Measurements from ENCODE around the gene KRT5.

The KRT5 gene

GRCh38 chr12:52487211-52487610 is 33.0 kb downstream of the KRT5 start:
- peaks cover 26 to 49% of the 10 kb centered on the region in 2 donors for H3K27me3 Mint-ChIP-seq
- peaks cover 9 to 13% of the 10 kb centered on the region in 2 donors for H3K9me3 Mint-ChIP-seq
- no peaks in the 10 kb centered on the region for H3K36me3 Mint-ChIP-seq
- no peak for DNase-seq
- ATAC-seq (replicated peaks), result no peak
- H3K4me3 Mint-ChIP-seq, result no peak overlapping the region
- no peaks in the 10 kb centered on the region for H3K4me1 Mint-ChIP-seq
- no peak overlapping the region for H3K27ac Mint-ChIP-seq

- no peaks in the 10 kb centered on the region for H3K4me1 Mint-ChIP-seq
- H3K4me3 Mint-ChIP-seq, result no peak overlapping the region
- no peak overlapping the region for H3K27ac Mint-ChIP-seq
- no peak for ATAC-seq (replicated peaks)
- peaks cover 22 to 41% of the 10 kb centered on the region in 2 donors for H3K27me3 Mint-ChIP-seq
- peaks cover 9 to 13% of the 10 kb centered on the region in 2 donors for H3K9me3 Mint-ChIP-seq
- no peaks in the 10 kb centered on the region for H3K36me3 Mint-ChIP-seq
- DNase-seq, result no peak
Observed at GRCh38 chr12:52486166-52487105, 33.8 kb downstream of the KRT5 start.

- peaks cover 22 to 36% of the 10 kb centered on the region in 2 donors for H3K27me3 Mint-ChIP-seq
- H3K9me3 Mint-ChIP-seq, result peaks cover 16 to 20% of the 10 kb centered on the region in 2 donors
- no peaks in the 10 kb centered on the region for H3K4me1 Mint-ChIP-seq
- H3K27ac Mint-ChIP-seq, result no peak overlapping the region
- ATAC-seq (replicated peaks) (no peak), DNase-seq (no peak)
- no peak overlapping the region for H3K4me3 Mint-ChIP-seq
- no peaks in the 10 kb centered on the region for H3K36me3 Mint-ChIP-seq
Observed at GRCh38 chr12:52480073-52480472, 40.1 kb downstream of the KRT5 start.

GRCh38 chr12:52477651-52478050 is 42.5 kb downstream of the KRT5 start:
- Mint-ChIP-seq H3K9me3 (peaks cover 11% of the 10 kb centered on the region in 2 donors), H3K4me1 (no peaks in the 10 kb centered on the region), H3K36me3 (no peaks in the 10 kb centered on the region), H3K4me3 (no peak overlapping the region), H3K27me3 (peaks cover 6 to 16% of the 10 kb centered on the region in 2 donors), H3K27ac (no peak overlapping the region)
- DNase-seq (no peak), ATAC-seq (replicated peaks) (no peak)

GRCh38 chr12:52474212-52474611 is 46.0 kb downstream of the KRT5 start:
- Mint-ChIP-seq H3K27ac (no peak overlapping the region), H3K9me3 (peaks cover 4 to 6% of the 10 kb centered on the region in 2 donors), H3K4me1 (no peaks in the 10 kb centered on the region), H3K36me3 (no peaks in the 10 kb centered on the region), H3K27me3 (peaks cover 4 to 6% of the 10 kb centered on the region in 2 donors), H3K4me3 (no peak overlapping the region)
- no peak for DNase-seq
- ATAC-seq (replicated peaks), result no peak

- Mint-ChIP-seq H3K4me1 (no peaks in the 10 kb centered on the region), H3K27ac (no peak within 1 kb of the TSS), H3K4me3 (no peak within 1 kb of the TSS), H3K9me3 (peaks cover 3 to 6% of the 10 kb centered on the region in 2 donors), H3K36me3 (no peaks in the 10 kb centered on the region), H3K27me3 (peaks cover 5 to 7% of the 10 kb centered on the region in 2 donors)
- DNase-seq (no peak), ATAC-seq (replicated peaks) (no peak)
Observed at GRCh38 chr12:52473768-52474167, 46.4 kb downstream of the KRT5 start, which contains the start of gene KRT6C. Gene KRT6C, minus strand, starts transcription at chr12:52473805. Its CDS starts 68 bp downstream, at chr12:52473737.

- Mint-ChIP-seq H3K27me3 (peaks cover 10 to 18% of the 10 kb centered on the region in 2 donors), H3K27ac (no peak overlapping the region), H3K36me3 (no peaks in the 10 kb centered on the region), H3K9me3 (no peaks in the 10 kb centered on the region), H3K4me1 (no peaks in the 10 kb centered on the region), H3K4me3 (no peak overlapping the region)
- DNase-seq, result no peak
- no peak for ATAC-seq (replicated peaks)
Observed at GRCh38 chr12:52469853-52470252, 50.3 kb downstream of the KRT5 start.

- Mint-ChIP-seq H3K4me1 (no peaks in the 10 kb centered on the region), H3K36me3 (no peaks in the 10 kb centered on the region), H3K9me3 (no peaks in the 10 kb centered on the region), H3K4me3 (no peak overlapping the region), H3K27ac (no peak overlapping the region), H3K27me3 (peaks cover 30% of the 10 kb centered on the region in 2 donors)
- no peak for ATAC-seq (replicated peaks)
- no peak for DNase-seq
Observed at GRCh38 chr12:52464897-52465296, 55.3 kb downstream of the KRT5 start.
